Stimulated activated CD4-positive, alpha-beta T cell treated with anti-CD3 and anti-CD28 coated beads, Interleukin-1b, Interleukin-23, amount 100 ng/mL, for 48 hours (primary cell): ENCODE measurements around the gene ATP6V1F.

Experiments
- DNase-seq: peaks from one replicate; pipeline ENCODE4 v3.0.0-alpha.2; 2020

ATP6V1F gene

DNA sequence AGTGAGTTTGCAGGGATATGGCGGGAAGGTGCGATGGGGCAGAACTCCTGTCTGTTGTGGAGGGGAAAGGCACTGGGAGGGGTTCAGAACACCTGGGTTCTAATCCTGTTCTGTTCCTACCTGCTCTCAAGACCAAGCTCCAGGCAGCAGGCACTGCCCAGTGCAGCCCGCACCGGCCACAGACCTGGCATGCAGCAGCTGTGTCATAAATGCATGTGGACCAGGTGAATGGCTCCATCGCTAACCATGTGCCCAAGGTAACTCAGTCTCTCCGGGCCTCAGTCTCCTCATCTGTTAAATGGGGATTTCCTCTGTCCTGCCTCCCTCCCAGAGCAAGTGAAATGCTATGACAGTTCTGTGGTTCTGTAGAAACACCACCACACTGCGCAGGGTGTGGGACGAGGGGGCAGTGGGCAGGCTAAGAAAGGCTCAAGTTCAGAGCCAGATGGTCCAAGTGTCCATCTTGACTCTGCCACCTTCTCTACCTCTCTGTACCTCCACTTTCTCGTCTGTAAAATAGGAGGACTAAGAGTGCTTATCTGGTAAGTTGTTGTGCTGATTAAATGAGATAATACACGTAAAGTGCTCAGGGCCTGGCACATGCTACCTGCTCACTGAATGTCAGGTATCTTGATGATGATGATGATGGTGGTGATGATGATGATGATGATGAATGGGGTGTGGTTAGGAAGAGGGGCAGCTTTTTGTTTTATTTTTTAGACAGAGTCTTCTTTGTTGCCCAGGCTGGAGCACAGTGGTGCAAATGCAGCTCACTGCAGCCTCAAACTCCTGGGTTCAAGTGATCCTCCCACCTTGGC is 22.9 kb downstream of the ATP6V1F start:
- DNase-seq = no peak

DNA sequence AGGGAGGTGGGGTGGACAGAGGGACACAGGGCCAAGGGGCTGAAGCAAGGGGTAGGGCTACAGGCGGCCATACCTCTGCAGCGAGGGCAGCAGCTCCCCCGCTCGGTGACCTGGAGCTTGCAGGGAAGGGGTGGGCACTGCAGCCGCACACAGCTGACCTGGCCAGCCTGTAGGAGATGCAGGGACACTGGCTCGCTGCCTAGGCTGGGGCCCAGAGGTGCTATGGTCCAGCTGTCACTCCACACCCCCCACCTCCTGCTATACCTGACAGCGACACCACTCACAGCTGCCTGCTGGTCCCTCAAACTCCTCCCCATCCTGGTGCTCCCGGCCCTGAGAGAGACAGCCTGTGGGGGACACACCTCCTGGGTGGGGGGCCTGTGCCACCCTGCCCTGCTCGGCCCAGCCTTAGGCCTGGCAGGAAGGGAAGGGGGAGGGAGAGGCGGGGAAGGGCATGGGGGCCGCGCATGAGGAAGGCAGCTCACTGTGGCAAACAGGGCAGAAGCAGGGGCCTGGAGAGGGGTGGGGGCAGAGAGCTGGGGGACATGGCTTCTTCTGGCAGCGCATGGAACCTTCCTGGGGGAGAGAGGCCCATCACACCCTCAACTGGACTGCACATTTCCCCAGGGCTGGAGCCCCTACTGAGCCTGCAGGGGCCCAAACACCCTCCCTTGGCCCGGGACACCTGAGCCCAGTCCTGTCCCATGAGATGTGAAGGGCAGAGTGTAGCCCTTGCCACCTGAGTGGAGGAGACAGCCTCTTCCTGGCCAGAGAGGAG is 23.9 kb downstream of the ATP6V1F start:
- DNase-seq = no peak

- DNase-seq = no peak
Observed at GRCh38 chr7:128887169-128888038, 24.7 kb downstream of the ATP6V1F start.

DNA sequence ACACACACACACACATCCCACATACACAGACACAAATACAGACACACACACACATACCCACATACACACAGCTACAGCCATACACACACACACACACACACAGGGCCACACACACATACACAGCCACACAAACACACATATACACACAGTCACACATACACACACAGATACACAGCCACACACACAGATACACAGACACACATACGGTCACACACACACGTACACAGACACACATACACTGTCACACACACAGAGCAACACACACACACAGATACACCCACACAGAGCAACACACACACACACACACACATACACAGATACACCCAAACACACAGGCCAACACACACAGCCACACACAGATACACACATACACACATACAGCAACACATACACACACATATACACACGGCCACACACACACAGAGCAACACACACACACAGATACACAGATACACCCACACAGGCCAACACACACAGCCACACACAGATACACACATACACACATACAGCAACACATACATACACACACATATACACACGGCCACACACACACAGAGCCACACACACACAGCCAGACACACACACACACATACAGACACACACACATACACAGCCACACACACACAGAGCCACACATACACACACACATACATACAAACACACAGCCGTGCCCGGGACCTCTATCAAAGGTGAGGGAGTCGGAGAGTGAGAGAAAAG is 25.5 kb downstream of the ATP6V1F start:
- DNase-seq = no peak

- DNase-seq = no peak
Observed at GRCh38 chr7:128888756-128889095, 26.1 kb downstream of the ATP6V1F start.

DNA sequence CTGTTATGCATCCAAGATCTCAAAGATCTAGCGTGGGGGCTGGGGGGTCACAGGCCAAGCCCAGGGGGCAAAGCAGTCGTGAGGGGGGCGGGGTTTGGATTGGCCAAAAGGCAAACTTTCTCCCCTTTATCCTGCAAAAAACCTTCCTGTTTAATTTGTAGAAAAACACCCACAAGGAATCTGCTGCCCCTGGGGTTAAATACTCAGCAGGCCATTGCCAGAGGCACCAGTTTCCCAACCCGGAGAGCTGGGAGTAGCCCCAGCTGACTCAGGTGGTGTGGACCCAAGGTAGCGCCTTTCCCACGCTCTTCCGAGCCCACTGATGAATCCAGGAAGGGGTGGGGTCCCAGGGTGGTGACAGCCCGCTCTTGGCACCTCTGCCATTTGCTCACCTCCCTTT is 26.5 kb downstream of the ATP6V1F start:
- no peak for DNase-seq

GRCh38 chr7:128890306-128891109 is 27.9 kb downstream of the ATP6V1F start:
- DNase-seq = no peak

DNA sequence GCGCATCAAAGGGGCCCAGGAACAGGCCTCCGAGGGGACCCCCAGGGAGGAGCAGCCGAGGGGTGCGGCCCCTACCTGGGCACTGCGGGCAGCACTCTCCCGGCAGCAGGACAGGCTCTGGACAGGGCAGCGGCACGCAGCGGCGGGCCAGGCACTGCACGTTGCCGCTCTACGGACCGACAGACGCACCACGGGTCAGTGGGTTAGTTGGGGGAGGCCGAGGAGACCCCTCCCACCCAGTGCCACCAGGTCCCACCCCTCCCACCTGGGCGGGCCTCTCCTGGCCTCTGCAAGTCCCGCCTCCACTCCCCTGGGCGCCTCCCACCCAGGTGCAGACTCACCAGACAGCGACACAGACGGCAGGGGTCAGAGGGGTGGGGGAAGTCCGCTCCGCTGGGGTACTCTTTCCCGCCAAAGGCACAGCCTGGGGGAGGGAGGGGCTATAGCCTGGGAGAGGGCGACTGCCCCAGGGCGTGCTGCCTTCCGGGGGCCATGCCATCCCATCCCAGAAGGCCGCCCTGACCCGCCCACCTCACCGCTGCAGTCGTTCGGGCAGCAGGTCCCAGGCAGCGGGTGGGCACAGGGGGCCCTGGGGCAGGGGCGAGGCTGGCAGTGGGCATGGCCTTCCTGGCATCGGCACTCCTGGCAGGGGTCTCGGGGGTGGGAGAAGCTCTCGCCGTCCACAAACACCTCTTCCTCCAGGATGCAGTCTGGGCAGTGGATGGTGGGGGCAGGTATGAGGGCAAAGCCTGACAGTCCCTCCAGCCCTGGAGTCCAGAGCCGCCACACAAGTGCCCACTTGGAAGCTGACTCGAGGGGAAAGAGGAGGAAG is 28.7 kb downstream of the ATP6V1F start:
- DNase-seq = no peak

GRCh38 chr7:128891942-128892269 is 29.2 kb downstream of the ATP6V1F start:
- no peak for DNase-seq

- no peak for DNase-seq
Observed at GRCh38 chr7:128892521-128893250, 30.0 kb downstream of the ATP6V1F start.

DNA sequence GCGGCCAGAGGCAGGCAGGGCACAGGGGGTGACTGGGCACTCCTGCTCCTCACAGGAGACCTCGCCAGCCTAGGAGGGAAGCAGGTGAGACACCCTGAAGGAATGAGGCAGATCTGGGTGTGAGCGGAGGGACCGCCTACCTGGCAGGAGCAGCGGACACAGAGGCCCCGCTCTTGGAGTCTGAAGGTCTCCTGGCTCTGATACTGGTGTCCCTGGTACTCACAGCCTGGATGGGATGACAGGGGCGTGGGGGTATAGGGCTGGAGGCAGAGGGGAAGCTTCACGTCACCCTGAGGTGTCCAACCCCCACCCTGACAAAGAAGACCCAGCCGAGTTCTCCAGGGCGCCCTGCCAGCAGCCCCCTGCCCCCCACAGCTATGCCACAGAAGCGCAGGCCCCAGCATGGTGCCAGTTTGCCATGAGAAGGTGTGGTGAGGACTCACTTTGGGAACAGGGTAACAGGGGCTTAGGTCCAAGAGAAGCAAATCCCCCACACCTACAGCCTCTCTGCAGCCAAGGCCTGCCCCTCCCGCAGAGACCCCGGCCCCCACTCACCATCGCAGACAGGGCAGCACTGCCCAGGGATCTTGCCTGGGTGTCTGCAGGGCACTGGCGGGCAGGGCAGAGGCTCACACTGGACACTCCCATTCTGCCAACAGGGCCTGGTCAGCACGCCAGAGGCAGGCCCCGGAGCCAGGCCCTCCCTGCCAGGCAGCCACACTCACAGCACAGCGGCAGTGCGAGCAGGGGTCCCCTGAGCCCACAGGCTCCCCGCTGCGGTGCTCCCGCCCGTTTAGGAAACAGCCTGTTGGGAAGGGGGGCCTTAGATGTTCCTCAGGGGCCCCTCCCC is 30.8 kb downstream of the ATP6V1F start:
- DNase-seq = no peak

DNA sequence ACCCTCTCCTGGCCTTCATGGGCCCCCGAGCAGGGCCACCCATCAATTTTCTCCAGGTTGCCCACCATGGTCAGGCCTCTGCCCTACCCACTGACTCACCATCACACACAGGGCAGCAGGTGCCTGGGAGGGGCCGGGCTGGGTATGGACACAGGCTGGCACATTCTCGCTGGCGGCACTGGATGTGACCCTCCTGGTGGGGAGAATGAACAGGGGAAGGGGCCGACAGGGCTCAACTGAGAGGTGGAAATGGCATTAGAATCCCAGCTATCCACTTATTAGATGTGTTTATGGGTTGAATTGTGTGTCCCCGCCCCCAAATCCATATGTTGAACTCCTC is 31.4 kb downstream of the ATP6V1F start:
- DNase-seq = no peak

DNA sequence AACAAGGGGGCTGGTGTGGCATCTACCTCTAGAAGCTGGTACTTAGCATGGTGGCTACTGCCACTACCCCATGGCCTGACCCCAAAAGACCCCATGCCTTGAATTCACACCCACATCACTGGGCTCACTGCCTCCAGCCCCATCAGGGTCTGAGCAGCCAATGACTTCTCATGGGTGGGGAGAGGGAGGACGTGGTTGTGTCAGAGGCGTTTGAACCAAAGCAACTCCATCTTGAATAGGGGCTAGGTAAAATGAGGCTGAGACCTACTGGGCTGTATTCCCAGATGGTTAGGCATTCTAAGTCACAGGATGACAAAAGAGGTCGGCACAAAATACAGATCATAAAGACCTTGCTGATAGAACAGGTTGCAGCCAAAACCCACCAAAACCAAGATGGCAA is 32.7 kb downstream of the ATP6V1F start:
- no peak for DNase-seq

DNA sequence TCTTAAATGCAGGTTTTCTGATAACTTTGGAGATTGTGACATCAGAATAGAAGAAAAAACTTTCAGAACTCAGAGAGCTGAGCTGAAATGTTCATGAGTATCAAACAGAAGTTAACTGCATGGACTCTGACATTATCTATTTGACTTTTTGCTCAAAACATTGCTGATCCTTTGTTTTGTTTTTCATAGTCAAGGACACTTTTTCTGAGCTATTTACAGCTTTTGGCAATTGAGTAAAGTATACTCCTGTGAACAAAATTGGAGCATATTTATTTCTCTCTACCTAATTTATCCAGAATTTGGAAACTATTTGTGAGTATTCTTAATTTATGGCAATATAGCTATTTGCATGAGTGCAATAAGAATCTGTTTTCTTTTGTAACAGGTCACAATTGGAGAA is 36.7 kb downstream of the ATP6V1F start:
- DNase-seq = no peak

- no peak for DNase-seq
Observed at GRCh38 chr7:128900237-128900636, 37.6 kb downstream of the ATP6V1F start.

- DNase-seq = no peak
Observed at GRCh38 chr7:128902761-128903585, 40.3 kb downstream of the ATP6V1F start.

DNA sequence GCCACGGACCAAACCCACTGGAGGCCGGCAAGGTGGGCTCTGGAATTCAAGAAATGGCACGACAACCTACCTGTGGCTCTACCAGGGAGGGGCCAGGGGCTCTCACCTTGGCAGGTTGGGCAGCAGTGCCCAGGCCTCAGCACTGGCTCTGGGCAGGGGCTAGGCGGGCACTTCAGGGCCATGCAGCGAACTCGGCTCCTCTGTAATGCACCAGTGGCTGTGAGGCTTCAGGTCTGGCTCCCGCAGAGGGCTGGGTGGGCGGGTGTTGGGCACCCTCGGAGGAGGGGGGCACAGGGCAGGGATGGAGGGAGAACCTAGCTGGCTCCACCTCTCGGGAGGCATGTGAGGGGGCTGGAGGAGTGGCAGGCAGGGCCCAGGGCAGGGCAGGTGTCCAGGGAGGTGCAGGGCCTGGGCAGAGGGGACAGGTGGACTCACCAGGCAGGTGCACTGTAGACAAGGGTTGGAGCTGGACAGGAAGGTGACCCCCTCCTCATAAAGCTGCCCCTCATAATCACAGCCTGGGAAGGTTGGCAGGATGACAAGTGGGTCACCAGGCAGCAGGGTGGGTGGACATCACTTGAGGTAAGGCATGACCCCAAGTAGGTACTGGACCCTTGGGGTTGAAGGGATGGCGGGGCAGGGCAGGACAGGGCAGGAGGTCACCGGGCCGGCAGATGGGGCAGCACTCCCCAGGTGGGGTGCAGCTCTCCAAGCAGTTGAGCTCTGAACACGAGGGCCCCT is 41.1 kb downstream of the ATP6V1F start:
- no peak for DNase-seq
